ENCODE data around the gene ASAH2B.

The ASAH2B gene

GRCh38 chr10:50799595-50799994 is 59.9 kb downstream of the ASAH2B start:
- DNase-seq = no peak

- no peak for DNase-seq
Measured at GRCh38 chr10:50805981-50806622, 66.4 kb downstream of the ASAH2B start.

GRCh38 chr10:50807851-50808776 is 68.4 kb downstream of the ASAH2B start:
- DNase-seq = no peak

Measured in T-helper 9 cell (primary cell).